SK-N-SH (cell line): ENCODE measurements around the gene GPR149. TPM values are rescaled to one million over a fixed set of nuclear protein-coding genes. Genes with fewer than 3 reads are reported as not detected.

Experiments used
- CTCF ChIA-PET: fragments of 300-600, 350-600 bp; formaldehyde crosslinking; extraction: SDS; loops from one replicate; lab custom pipeline; 2021; lab: Yijun Ruan, JAX
- POLR2A ChIA-PET: fragments of 350-600 bp; sonication (Branson Sonifier 250); formaldehyde crosslinking; extraction: SDS; loops from one replicate; lab custom pipeline; 2020; ENCODE audit warnings: antibody characterized with exemption, inconsistent platforms; lab: Yijun Ruan, JAX
- DNase-seq: peaks from one replicate; pipeline ENCODE4 v3.0.0; 2012
- H2AFZ ChIP-seq: fragments of 200-600 bp; sonication (generic); 2 replicates; pipeline ENCODE4 v1.8.1; 2016; ENCODE audit warnings: antibody characterized with exemption, mild to moderate bottlenecking, low read depth
- H3F3A ChIP-seq: fragments of 200-600 bp; sonication (generic); replicated peaks from 2 replicates; pipeline ENCODE3; 2016; ENCODE audit warnings: antibody characterized with exemption, mild to moderate bottlenecking; ENCODE audit not compliant: insufficient read depth
- H3K27ac ChIP-seq, 2 experiments: fragments of 200-500 bp in 1 of 2; fragments of 200-600 bp in 1 of 2; sonication (Bioruptor generic) in 1 of 2; sonication (generic), shearing (Covaris generic) in 1 of 2; 2 replicates each; pipeline versions ENCODE4 v1.5.1 to v1.6.1; 2014 to 2016; ENCODE audit warnings: low read depth in 2 of 2, inconsistent platforms in 1 of 2, low read length in 1 of 2, mild to moderate bottlenecking in 1 of 2, mixed read lengths in 1 of 2
- H3K27me3 ChIP-seq: fragments of 200-600 bp; sonication (generic), shearing (Covaris generic); 2 replicates; pipeline ENCODE4 v1.6.1; 2016; ENCODE audit warnings: mixed run types; ENCODE audit not compliant: insufficient read depth
- H3K36me3 ChIP-seq, 2 experiments: fragments of 200-500 bp in 1 of 2; fragments of 200-600 bp in 1 of 2; sonication (Bioruptor generic) in 1 of 2; sonication (generic) in 1 of 2; replicated peaks in 1 of 2; 2 replicates each; pipeline versions ENCODE3 to v1.5.1; 2014 to 2016; ENCODE audit warnings: low read length in 1 of 2, mild to moderate bottlenecking in 1 of 2; ENCODE audit not compliant: insufficient read depth in 2 of 2, control insufficient read depth in 1 of 2
- H3K4me1 ChIP-seq, 2 experiments: fragments of 200-500 bp in 1 of 2; fragments of 200-600 bp in 1 of 2; sonication (Bioruptor generic) in 1 of 2; sonication (generic), shearing (Covaris generic) in 1 of 2; 2 replicates each; pipeline versions ENCODE4 v1.5.1 to v1.6.1; 2014 to 2016; ENCODE audit warnings: low read depth in 1 of 2, low read length in 1 of 2, mixed run types in 1 of 2; ENCODE audit not compliant: insufficient read depth in 2 of 2, control insufficient read depth in 1 of 2
- H3K4me2 ChIP-seq: fragments of 200-600 bp; sonication (generic), shearing (Covaris generic); 2 replicates; pipeline ENCODE4 v1.6.1; 2017; ENCODE audit warnings: mixed run types
- H3K4me3 ChIP-seq, 2 experiments: fragments of 200-500 bp in 1 of 2; fragments of 200-600 bp in 1 of 2; sonication (Bioruptor generic) in 1 of 2; sonication (generic), shearing (Covaris generic) in 1 of 2; 2 replicates each; pipeline versions ENCODE4 v1.5.1 to v1.8.1; 2014 to 2016; ENCODE audit warnings: low read depth in 2 of 2, inconsistent platforms in 1 of 2, low read length in 1 of 2, mild to moderate bottlenecking in 1 of 2, mixed read lengths in 1 of 2, moderate library complexity in 1 of 2
- H3K79me2 ChIP-seq: fragments of 200-600 bp; sonication (generic); 2 replicates; pipeline ENCODE4 v1.8.1; 2017; ENCODE audit warnings: mild to moderate bottlenecking; ENCODE audit not compliant: insufficient read depth
- H3K9ac ChIP-seq: fragments of 200-600 bp; sonication (generic); 2 replicates; pipeline ENCODE4 v1.6.1; 2017; ENCODE audit warnings: mixed run types
- H3K9me2 ChIP-seq: fragments of 200-600 bp; sonication (generic); 2 replicates; pipeline ENCODE4 v1.6.1; 2017; ENCODE audit warnings: mixed run types
- H3K9me3 ChIP-seq: fragments of 200-600 bp; sonication (generic); 2 replicates; pipeline ENCODE4 v1.6.1; 2017; ENCODE audit warnings: mixed run types, mild to moderate bottlenecking, moderate library complexity
- H4K20me1 ChIP-seq: fragments of 200-600 bp; sonication (generic); 2 replicates; pipeline ENCODE4 v1.6.1; 2017; ENCODE audit warnings: mild to moderate bottlenecking, mixed run types; ENCODE audit not compliant: insufficient read depth
- CHD2 ChIP-seq: fragments of 150-350 bp; IDR thresholded peaks from 2 replicates; pipeline ENCODE4 v1.6.1; 2018; ENCODE audit warnings: low read length; ENCODE audit not compliant: partially characterized antibody
- EP300 ChIP-seq, 2 experiments: IDR thresholded peaks; 2 replicates each; pipeline versions ENCODE4 v1.4.0 to v1.6.1; 2012; ENCODE audit warnings: borderline replicate concordance in 1 of 2, low read depth in 1 of 2, low read length in 1 of 2
- FOXM1 ChIP-seq: IDR thresholded peaks from 2 replicates; pipeline ENCODE4 v1.4.0; 2012; ENCODE audit warnings: low read depth, mild to moderate bottlenecking
- GATA2 ChIP-seq: sonication (generic); formaldehyde crosslinking; IDR thresholded peaks from 2 replicates; pipeline ENCODE4 v1.5.0; 2020; ENCODE audit warnings: mild to moderate bottlenecking, missing genetic modification reagents
- NFIC ChIP-seq: IDR thresholded peaks from 2 replicates; pipeline ENCODE4 v1.4.0; 2012; ENCODE audit warnings: borderline replicate concordance
- RAD21 ChIP-seq: IDR thresholded peaks from 2 replicates; pipeline ENCODE4 v1.6.1; 2012; ENCODE audit warnings: mild to moderate bottlenecking, low read length
- RFX5 ChIP-seq: IDR thresholded peaks from 2 replicates; pipeline ENCODE4 v1.6.1; 2012; ENCODE audit warnings: mild to moderate bottlenecking, improper control_type of control experiment, low read length
- WGBS: methylation state at CpG from one replicate; pipeline ENCODE4 v1.1.6; 2017; ENCODE audit warnings: low lambda C conversion rate; 5-methylcytosine and 5-hydroxymethylcytosine counted together
- polyA plus RNA-seq, 3 experiments: library from polyadenylated mRNA; depleted of rRNA; stranded (reverse); fragments of >200 nt; gene quantifications; 2 replicates each; pipeline ENCODE4 v1.2.3, GENCODE V29; 2012
- TF ChIP-seq, protein P1 (sequence below): fragments of 200-600 bp; sonication (generic); IDR thresholded peaks from 2 replicates; pipeline ENCODE4 v1.6.1; 2017; ENCODE audit warnings: antibody characterized with exemption, mild to moderate bottlenecking, moderate library complexity
- TF ChIP-seq, protein P2 (sequence below): IDR thresholded peaks from 2 replicates; pipeline ENCODE4; 2012
- TF ChIP-seq, protein P3 (sequence below): fragments of 150-350 bp; IDR thresholded peaks from 2 replicates; pipeline ENCODE4 v1.6.1; 2016; ENCODE audit warnings: mild to moderate bottlenecking, low read depth, low read length

The GPR149 gene
- polyA plus RNA-seq, 1 of the 3 experiments (the other 2 are of a cell fraction) = not detected

DNA sequence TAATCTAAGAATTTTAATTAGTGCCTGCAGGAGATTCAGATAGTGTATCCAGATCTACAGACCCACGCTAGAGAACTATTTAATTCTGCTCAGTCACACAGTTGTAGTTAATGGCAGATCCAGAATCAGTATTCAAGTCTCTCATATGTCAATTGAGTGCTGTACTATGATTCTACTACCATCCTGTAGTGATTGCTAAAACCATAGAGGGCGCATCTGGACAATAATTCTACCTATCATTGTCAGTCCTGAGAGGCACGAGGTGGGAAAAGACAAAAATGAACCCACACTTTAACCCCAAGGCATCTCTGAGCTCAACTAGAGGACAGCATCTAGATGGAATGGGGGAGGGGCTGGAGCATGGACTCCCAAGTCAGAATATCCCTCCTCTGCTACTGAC, 128.4 kb downstream of the GPR149 start:
- no peaks in the 10 kb centered on the region; the same call in 1 of the 2 replicates for H3K9me3 ChIP-seq
- no peaks in the 10 kb centered on the region for H3K9me2 ChIP-seq
- H3K4me2 ChIP-seq = no peak overlapping the region
- ChIA-PET CTCF (interaction anchor here (1.4 to 2.5 kb wide), 2 partner anchors 21 to 49 kb away, joined by 3 to 11 read pairs; no protein-coding TSS in a partner anchor), POLR2A (no interaction called here)
- H3K4me3 ChIP-seq = no peak overlapping the region
- H3K79me2 ChIP-seq = peaks cover 5% of the 10 kb centered on the region; the same call in 1 of the 2 replicates
- H3K9ac ChIP-seq = no peak overlapping the region
- DNase-seq = peak; percentile 15
- peak overlapping the region in 1 of 2 experiments; percentile 14; a peak in 1 of 4 replicates for H3K27ac ChIP-seq
- H3K4me1 ChIP-seq = peaks cover 0 to 5% of the 10 kb centered on the region in 2 experiments; a peak in 2 of 4 replicates
- WGBS = 81% methylated on average over 3 of the region's 3 CpGs
- H2AFZ ChIP-seq = no peak overlapping the region
- peaks cover 16% of the 10 kb centered on the region for H3F3A ChIP-seq
- H3K27me3 ChIP-seq = no peaks in the 10 kb centered on the region
- H4K20me1 ChIP-seq = no peaks in the 10 kb centered on the region
- TF ChIP-seq FOXM1 = no peak
- TF ChIP-seq CHD2 = peak; percentile 6
- peaks cover 83 to 90% of the 10 kb centered on the region in 2 experiments for H3K36me3 ChIP-seq

DNA sequence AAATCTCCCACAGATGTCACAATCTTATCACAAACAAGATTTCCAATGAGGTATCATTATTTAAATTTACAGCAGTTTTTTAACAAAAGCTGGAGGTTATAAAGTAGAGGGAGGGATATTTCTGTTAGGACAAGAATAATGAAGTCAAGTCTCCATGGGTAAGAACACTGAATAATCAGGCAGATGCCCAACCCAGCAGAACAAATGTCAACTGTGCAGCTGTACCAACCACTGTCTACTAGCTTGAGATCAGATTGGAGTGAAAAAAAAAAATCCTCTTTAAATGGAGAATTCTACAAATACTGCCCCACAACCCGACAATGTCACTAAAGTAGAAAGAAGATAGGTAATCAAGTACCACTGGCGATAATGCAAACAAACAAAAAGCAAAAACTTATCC, 136.0 kb downstream of the GPR149 start:
- H3K79me2 ChIP-seq = no peaks in the 10 kb centered on the region
- TF ChIP-seq, protein P1, sequence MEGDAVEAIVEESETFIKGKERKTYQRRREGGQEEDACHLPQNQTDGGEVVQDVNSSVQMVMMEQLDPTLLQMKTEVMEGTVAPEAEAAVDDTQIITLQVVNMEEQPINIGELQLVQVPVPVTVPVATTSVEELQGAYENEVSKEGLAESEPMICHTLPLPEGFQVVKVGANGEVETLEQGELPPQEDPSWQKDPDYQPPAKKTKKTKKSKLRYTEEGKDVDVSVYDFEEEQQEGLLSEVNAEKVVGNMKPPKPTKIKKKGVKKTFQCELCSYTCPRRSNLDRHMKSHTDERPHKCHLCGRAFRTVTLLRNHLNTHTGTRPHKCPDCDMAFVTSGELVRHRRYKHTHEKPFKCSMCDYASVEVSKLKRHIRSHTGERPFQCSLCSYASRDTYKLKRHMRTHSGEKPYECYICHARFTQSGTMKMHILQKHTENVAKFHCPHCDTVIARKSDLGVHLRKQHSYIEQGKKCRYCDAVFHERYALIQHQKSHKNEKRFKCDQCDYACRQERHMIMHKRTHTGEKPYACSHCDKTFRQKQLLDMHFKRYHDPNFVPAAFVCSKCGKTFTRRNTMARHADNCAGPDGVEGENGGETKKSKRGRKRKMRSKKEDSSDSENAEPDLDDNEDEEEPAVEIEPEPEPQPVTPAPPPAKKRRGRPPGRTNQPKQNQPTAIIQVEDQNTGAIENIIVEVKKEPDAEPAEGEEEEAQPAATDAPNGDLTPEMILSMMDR = no peak
- no peak for TF ChIP-seq CHD2
- TF ChIP-seq EP300 (IDR thresholded peaks at IDR 0.05; ENCODE audit: borderline replicate concordance in 1 of 2, low read depth in 1 of 2, low read length in 1 of 2) = no peak
- TF ChIP-seq GATA2 = no peak
- TF ChIP-seq, protein P2, sequence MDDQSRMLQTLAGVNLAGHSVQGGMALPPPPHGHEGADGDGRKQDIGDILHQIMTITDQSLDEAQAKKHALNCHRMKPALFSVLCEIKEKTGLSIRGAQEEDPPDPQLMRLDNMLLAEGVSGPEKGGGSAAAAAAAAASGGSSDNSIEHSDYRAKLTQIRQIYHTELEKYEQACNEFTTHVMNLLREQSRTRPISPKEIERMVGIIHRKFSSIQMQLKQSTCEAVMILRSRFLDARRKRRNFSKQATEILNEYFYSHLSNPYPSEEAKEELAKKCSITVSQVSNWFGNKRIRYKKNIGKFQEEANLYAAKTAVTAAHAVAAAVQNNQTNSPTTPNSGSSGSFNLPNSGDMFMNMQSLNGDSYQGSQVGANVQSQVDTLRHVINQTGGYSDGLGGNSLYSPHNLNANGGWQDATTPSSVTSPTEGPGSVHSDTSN = no peak
- 100% methylated on average over 2 of the region's 2 CpGs for WGBS
- POLR2A ChIA-PET = no interaction called here
- H3K9ac ChIP-seq = no peak overlapping the region
- H3K4me2 ChIP-seq = no peak overlapping the region
- no peak overlapping the region for H3K4me3 ChIP-seq
- H3K4me1 ChIP-seq = no peaks in the 10 kb centered on the region
- no peaks in the 10 kb centered on the region for H4K20me1 ChIP-seq
- no peak overlapping the region for H3K27ac ChIP-seq
- DNase-seq = no peak
- no peaks in the 10 kb centered on the region for H3K27me3 ChIP-seq
- H3K36me3 ChIP-seq = peaks cover 73 to 84% of the 10 kb centered on the region in 2 experiments
- CTCF ChIA-PET = no interaction called here
- no peak overlapping the region for H2AFZ ChIP-seq
- peaks cover 17% of the 10 kb centered on the region for H3F3A ChIP-seq
- no peaks in the 10 kb centered on the region for H3K9me2 ChIP-seq
- H3K9me3 ChIP-seq = no peaks in the 10 kb centered on the region; the same call in 1 of the 2 replicates

DNA sequence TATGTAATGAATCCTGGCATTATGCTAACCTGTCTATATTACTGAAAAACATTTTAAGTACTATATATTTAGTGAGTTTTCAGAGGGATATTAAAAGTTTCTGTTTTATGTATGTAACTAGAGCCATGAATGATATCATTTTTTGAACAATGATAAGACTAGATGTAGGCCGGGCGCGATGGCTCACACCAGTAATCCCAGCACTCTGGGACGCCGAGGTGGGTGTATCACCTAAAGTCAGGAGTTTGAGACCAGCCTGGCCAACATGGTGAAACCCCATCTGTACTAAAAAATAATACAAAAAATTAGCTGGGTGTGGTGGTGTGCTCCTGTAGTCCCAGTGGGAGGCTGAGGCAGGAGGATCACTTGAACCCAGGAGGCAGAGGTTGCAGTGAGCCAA, 139.8 kb downstream of the GPR149 start:
- Histone ChIP-seq H3K4me3 (no peak overlapping the region), H3K36me3 (peaks cover 87 to 89% of the 10 kb centered on the region in 2 experiments), H3K9me2 (no peaks in the 10 kb centered on the region), H3F3A (peaks cover 9% of the 10 kb centered on the region), H2AFZ (no peak overlapping the region), H3K4me2 (no peak overlapping the region), H3K9me3 (no peaks in the 10 kb centered on the region), H3K27ac (no peak overlapping the region), H3K9ac (no peak overlapping the region), H3K79me2 (no peaks in the 10 kb centered on the region), H3K27me3 (no peaks in the 10 kb centered on the region), H3K4me1 (no peaks in the 10 kb centered on the region), H4K20me1 (no peaks in the 10 kb centered on the region)
- ChIA-PET POLR2A (no interaction called here), CTCF (no interaction called here)
- 94% methylated on average over 5 of the region's 5 CpGs for WGBS
- no peak for DNase-seq
- TF ChIP-seq RFX5 = no peak
- TF ChIP-seq, protein P1 = no peak
- no peak for TF ChIP-seq NFIC
- no peak for TF ChIP-seq RAD21
- TF ChIP-seq, protein P3, sequence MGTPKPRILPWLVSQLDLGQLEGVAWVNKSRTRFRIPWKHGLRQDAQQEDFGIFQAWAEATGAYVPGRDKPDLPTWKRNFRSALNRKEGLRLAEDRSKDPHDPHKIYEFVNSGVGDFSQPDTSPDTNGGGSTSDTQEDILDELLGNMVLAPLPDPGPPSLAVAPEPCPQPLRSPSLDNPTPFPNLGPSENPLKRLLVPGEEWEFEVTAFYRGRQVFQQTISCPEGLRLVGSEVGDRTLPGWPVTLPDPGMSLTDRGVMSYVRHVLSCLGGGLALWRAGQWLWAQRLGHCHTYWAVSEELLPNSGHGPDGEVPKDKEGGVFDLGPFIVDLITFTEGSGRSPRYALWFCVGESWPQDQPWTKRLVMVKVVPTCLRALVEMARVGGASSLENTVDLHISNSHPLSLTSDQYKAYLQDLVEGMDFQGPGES = no peak
